GM18861 (cell line): ENCODE data around the gene SLC10A6.

Experiments used
- ATAC-seq: cut with Tn5 transposase; IDR thresholded peaks from one replicate; pipeline ENCODE4 v1.9.1; 2021; ENCODE audit not compliant: unreplicated experiment

SLC10A6 gene

GRCh38 chr4:86788826-86789225, 60.4 kb downstream of the SLC10A6 start:
- ATAC-seq: no peak

- no peak for ATAC-seq
These were observed 71.0 kb downstream of the SLC10A6 start for GRCh38 chr4:86778175-86778574.

GRCh38 chr4:86775061-86775460, 74.1 kb downstream of the SLC10A6 start:
- ATAC-seq: no peak
